ENCODE measurements around the gene MCTP2.

MCTP2 gene

GRCh38 chr15:94456226-94456625 lies 224.9 kb downstream of the MCTP2 start:
- no peak overlapping the region for H3K4me3 ChIP-seq (ENCODE audit: low read depth, low read length)
- no peak for DNase-seq (ENCODE audit: low read depth)
- TF ChIP-seq CTCF (IDR thresholded peaks at IDR 0.05; ENCODE audit: insufficient read depth, low read depth, low read length, missing control alignments) = no peak

- H3K4me3 ChIP-seq (ENCODE audit: low read depth, low read length) = no peak overlapping the region
- TF ChIP-seq CTCF (IDR thresholded peaks at IDR 0.05; ENCODE audit: insufficient read depth, low read depth, low read length, missing control alignments) = no peak
- DNase-seq (ENCODE audit: low read depth) = no peak
Measured at GRCh38 chr15:94457661-94458060, 226.3 kb downstream of the MCTP2 start.

- no peak for TF ChIP-seq CTCF (IDR thresholded peaks at IDR 0.05; ENCODE audit: insufficient read depth, low read depth, low read length, missing control alignments)
Measured at GRCh38 chr15:94460624-94461023, 229.3 kb downstream of the MCTP2 start.

GRCh38 chr15:94467034-94467433 lies 235.7 kb downstream of the MCTP2 start:
- no peak for DNase-seq (ENCODE audit: low read depth)
- no peak overlapping the region for H3K4me3 ChIP-seq (ENCODE audit: low read depth, low read length)
- no peak for TF ChIP-seq CTCF (IDR thresholded peaks at IDR 0.05; ENCODE audit: insufficient read depth, low read depth, low read length, missing control alignments)

More at GRCh38 chr15:94460624-94461023, 229.3 kb downstream of the MCTP2 start:
- no peak for DNase-seq (ENCODE audit: low read depth)
- H3K4me3 ChIP-seq (ENCODE audit: low read depth, low read length) = no peak overlapping the region

- no peak for DNase-seq (ENCODE audit: low read depth)
- TF ChIP-seq CTCF (IDR thresholded peaks at IDR 0.05; ENCODE audit: insufficient read depth, low read depth, low read length, missing control alignments) = no peak
- H3K4me3 ChIP-seq (ENCODE audit: low read depth, low read length) = no peak overlapping the region
Measured at GRCh38 chr15:94470492-94470891, 239.1 kb downstream of the MCTP2 start.

- DNase-seq (ENCODE audit: low read depth) = no peak
- H3K4me3 ChIP-seq (ENCODE audit: low read depth, low read length) = no peak overlapping the region
- no peak for TF ChIP-seq CTCF (IDR thresholded peaks at IDR 0.05; ENCODE audit: insufficient read depth, low read depth, low read length, missing control alignments)
Measured at GRCh38 chr15:94476686-94477085, 245.3 kb downstream of the MCTP2 start.

GRCh38 chr15:94477913-94478553 lies 246.7 kb downstream of the MCTP2 start:
- no peak overlapping the region for H3K4me3 ChIP-seq (ENCODE audit: low read depth, low read length)
- no peak for DNase-seq (ENCODE audit: low read depth)
- TF ChIP-seq CTCF (IDR thresholded peaks at IDR 0.05; ENCODE audit: insufficient read depth, low read depth, low read length, missing control alignments) = no peak

Data from GM12865 (cell line).